Astrocyte of the spinal cord (primary cell): ENCODE data around the gene NRXN3.

Experiments
- DNase-seq: peaks from one replicate; pipeline ENCODE4 v3.0.0; 2011; ENCODE audit warnings: low read depth, low spot score
- H3K4me3 ChIP-seq: 2 replicates; pipeline ENCODE4 v1.5.1; 2011; ENCODE audit warnings: low read depth, mild to moderate bottlenecking, low read length, moderate library complexity
- in situ Hi-C: cut with HindIII; loops from 2 replicates; pipeline ENCODE4 v1.10.0; 2017; ENCODE audit warnings: low sequenced_read_pairs
- TF ChIP-seq, protein P1 (sequence below): IDR thresholded peaks from 2 replicates; pipeline ENCODE4 v1.5.1; 2012; ENCODE audit warnings: low read depth, mild to moderate bottlenecking, low read length, inconsistent platforms

NRXN3 gene

DNA sequence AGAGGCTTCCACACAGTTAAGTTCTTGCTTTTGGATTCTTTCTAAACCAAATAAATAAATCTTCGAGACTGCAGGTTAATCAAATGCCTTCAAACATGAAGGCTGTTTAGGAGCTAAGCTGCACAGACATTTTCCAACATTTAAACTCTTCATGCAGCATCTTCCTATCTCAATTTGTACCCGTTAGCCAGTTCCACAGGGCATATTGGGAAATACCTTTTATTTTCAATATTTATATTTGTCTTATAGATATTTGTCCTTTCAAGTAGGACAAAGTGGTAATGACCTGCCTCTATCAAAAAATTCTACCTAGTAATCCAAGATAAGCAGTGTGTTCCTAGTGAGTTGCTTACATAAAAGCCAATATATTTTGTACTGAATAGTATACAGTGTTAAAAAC lies 1667.5 kb downstream of the NRXN3 start:
- TF ChIP-seq, protein P1, sequence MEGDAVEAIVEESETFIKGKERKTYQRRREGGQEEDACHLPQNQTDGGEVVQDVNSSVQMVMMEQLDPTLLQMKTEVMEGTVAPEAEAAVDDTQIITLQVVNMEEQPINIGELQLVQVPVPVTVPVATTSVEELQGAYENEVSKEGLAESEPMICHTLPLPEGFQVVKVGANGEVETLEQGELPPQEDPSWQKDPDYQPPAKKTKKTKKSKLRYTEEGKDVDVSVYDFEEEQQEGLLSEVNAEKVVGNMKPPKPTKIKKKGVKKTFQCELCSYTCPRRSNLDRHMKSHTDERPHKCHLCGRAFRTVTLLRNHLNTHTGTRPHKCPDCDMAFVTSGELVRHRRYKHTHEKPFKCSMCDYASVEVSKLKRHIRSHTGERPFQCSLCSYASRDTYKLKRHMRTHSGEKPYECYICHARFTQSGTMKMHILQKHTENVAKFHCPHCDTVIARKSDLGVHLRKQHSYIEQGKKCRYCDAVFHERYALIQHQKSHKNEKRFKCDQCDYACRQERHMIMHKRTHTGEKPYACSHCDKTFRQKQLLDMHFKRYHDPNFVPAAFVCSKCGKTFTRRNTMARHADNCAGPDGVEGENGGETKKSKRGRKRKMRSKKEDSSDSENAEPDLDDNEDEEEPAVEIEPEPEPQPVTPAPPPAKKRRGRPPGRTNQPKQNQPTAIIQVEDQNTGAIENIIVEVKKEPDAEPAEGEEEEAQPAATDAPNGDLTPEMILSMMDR, result no peak
- in situ Hi-C loops, result no loop called here
- DNase-seq, result no peak
- no peak overlapping the region for H3K4me3 ChIP-seq

DNA sequence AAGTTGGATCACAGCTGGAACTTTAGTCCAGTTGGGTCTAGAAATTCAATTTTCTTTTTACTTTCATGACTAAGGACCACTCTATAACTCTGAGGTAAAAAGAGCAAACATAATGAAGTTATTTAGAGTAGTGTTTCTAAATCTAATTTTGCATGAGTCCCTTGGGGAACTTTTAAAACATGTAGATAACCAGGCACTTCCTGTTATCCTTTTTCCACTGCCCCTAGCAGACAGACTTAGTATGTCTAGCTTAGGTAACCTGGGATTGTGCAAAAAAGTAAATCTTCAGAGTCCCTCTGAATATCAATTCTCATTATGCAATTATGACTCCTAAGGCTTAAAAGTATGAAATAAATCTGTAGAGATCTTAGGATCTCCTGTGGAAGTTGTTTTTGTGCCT lies 1669.9 kb downstream of the NRXN3 start:
- in situ Hi-C loops, result no loop called here
- TF ChIP-seq, protein P1, result no peak
- no peak for DNase-seq
- no peak overlapping the region for H3K4me3 ChIP-seq

DNA sequence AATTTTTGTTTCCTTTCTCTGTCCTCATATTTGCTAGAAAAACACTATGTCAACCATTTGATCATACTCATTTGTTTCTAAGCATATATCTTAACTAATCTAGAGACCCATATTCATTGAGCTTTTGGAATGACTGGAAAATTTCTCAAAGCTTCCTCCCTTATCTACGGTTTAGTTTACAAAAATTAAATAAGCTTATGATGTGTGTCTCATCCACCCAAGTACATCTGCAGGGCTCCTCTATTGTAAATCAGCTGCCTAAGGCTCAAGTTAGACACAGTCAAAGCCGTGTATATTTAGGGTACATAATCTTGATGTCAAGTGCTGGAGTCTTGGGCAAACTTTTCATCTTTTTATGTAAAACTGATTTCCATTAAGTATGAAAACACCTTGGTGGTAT lies 1670.7 kb downstream of the NRXN3 start:
- TF ChIP-seq, protein P1, result no peak
- no peak overlapping the region for H3K4me3 ChIP-seq
- DNase-seq, result no peak
- in situ Hi-C loops, result no loop called here

DNA sequence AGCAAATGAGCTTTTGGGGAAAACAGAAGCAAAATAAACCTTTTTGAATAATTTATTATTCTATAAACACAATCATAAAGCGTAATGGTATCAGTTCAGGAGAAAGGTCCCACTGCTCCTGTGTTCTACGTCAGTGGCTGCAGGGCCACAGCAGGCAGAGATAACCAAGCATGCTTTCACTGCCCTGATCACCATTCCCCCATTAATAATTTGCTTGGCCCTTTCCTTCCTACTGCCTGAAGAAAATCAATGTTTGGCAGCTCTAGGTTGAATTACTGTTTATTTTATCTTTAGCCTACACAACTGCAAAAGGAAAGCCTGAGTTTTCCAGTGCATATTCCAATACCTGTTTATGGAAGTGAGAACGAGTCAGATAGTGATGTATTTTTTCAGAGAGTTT lies 1671.3 kb downstream of the NRXN3 start:
- no peak for DNase-seq
- in situ Hi-C loops, result no loop called here
- H3K4me3 ChIP-seq, result no peak overlapping the region
- TF ChIP-seq, protein P1, result no peak

DNA sequence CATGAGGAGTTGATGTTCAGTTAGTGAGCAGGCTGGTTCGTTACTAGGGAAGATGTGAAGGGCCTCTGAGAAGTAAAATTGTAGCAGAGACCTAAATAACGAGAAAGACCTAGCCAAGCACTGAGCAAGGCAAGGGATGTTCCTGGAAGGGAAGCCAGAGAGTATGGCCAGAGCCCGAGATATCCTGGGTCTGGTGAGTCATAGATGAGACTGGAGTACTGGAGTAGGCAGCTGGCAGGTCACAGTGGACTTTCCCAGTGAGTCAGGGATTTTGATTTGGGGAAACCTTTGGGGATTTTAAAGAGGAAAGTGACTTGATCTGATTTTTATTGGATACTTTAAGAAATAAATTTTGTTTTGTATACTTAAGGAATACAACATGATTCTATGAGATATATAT lies 1672.1 kb downstream of the NRXN3 start:
- TF ChIP-seq, protein P1, result no peak
- H3K4me3 ChIP-seq, result no peak overlapping the region
- peak; percentile 71 for DNase-seq
- in situ Hi-C loops, result no loop called here

DNA sequence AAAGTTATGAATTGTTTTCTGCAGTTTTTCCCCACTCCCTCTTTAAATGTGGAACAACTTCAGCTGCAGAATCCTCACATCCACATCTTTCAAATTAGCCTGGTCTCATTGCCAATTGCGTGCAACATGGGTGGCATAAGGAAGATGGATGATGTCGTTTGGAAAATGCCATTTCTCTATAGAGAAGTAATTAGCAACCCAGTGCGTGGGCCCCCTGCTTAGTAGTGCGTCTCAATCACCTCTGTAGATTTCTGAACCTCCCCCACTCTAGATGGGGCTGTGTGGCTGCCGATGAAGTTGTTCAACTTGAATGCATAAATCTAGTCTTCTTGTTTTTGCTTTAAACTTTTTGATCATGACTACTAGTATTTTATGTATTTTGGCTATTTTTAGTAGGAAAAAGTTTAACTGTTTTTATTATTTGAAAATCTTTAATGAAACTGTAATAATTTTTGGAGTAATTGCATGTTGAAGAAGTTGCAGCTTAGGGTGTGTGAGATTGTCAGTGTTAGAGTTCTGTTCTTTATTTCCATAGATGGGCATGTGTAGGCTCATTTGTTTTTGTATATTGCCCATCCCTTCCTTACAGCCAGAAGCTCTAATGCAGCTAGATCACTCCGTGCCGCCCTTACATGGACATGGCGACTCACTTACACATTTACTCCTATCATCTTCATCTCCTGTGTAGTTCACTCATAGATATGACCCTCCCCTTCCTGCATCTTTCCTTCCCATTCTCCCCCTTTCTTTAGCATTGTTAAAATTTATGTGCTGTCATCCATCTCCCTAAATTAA lies 1683.0 kb downstream of the NRXN3 start:
- no peak overlapping the region for H3K4me3 ChIP-seq
- in situ Hi-C loops, result no loop called here
- DNase-seq, result no peak
- TF ChIP-seq, protein P1, result no peak
